ENCODE measurements around the gene SART3.

DNA sequence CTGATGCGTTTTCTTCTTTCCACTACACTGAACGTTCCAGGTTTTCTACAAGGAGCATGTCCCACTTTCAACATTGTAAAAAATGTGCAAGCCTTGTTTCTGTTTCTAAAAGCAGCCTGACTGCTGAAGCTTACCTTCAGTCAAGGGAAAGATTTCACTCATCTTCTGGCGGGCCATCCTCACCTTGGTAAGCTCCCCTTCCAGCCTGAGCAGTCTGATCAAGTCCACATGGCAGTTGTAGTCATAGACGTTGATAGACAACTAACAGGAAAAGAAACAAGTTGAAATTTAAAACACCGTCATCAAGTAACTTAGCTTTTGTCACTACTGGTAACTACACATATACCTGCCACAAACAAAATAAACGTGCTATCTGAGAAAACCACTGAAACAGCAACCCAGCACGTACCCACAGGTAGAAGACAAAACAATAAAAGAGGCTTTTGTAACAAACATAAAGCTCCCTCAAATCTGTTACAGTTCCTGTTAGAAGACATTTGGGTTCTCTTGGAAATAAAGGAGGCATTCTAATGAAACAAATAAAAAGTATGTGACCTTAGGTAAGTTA is 11.9 kb downstream of the SART3 start:
- TF ChIP-seq, protein P1, sequence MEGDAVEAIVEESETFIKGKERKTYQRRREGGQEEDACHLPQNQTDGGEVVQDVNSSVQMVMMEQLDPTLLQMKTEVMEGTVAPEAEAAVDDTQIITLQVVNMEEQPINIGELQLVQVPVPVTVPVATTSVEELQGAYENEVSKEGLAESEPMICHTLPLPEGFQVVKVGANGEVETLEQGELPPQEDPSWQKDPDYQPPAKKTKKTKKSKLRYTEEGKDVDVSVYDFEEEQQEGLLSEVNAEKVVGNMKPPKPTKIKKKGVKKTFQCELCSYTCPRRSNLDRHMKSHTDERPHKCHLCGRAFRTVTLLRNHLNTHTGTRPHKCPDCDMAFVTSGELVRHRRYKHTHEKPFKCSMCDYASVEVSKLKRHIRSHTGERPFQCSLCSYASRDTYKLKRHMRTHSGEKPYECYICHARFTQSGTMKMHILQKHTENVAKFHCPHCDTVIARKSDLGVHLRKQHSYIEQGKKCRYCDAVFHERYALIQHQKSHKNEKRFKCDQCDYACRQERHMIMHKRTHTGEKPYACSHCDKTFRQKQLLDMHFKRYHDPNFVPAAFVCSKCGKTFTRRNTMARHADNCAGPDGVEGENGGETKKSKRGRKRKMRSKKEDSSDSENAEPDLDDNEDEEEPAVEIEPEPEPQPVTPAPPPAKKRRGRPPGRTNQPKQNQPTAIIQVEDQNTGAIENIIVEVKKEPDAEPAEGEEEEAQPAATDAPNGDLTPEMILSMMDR (conservative IDR thresholded peaks at IDR 0.05) = no peak
- TF ChIP-seq ZFX (IDR thresholded peaks at IDR 0.05) = no peak

All from C4-2B (cell line).